Type B pancreatic cell (in vitro differentiated cells): ENCODE measurements around the gene COCH. TPM values are rescaled to one million over a fixed set of nuclear protein-coding genes. Genes with fewer than 3 reads are reported as not detected.

Experiments
- DNase-seq: peaks from one replicate; pipeline ENCODE4 v3.0.0; 2021; ENCODE audit warnings: mixed read lengths; ENCODE audit not compliant: unreplicated experiment; ENCODE audit errors: extremely low spot score
- H3K27ac Mint-ChIP-seq: 2 replicates; pipeline ENCODE4 v1.8.0; 2021; ENCODE audit warnings: mild to moderate bottlenecking, mixed read lengths
- H3K27me3 Mint-ChIP-seq: 2 replicates; pipeline ENCODE4 v1.8.0; 2021; ENCODE audit warnings: mixed read lengths
- H3K36me3 Mint-ChIP-seq: 2 replicates; pipeline ENCODE4 v1.8.0; 2021; ENCODE audit warnings: mixed read lengths
- H3K4me1 Mint-ChIP-seq: one replicate; pipeline ENCODE4 v1.8.0; 2021; ENCODE audit warnings: mixed read lengths; ENCODE audit not compliant: unreplicated experiment
- H3K4me3 Mint-ChIP-seq: 2 replicates; pipeline ENCODE4 v1.8.0; 2021; ENCODE audit warnings: mild to moderate bottlenecking, mixed read lengths
- H3K9me3 Mint-ChIP-seq: 2 replicates; pipeline ENCODE4 v1.8.0; 2021; ENCODE audit warnings: mixed read lengths
- total RNA-seq: library from RNA; stranded (reverse); gene quantifications from 2 replicates; pipeline ENCODE4 v1.2.1, GENCODE V29; 2021; ENCODE audit warnings: low replicate concordance
- TF ChIP-seq, protein P1 (sequence below): fragments of 200-600 bp; sonication (generic); conservative IDR thresholded peaks from 2 replicates; pipeline ENCODE4 v1.5.0; 2021; ENCODE audit warnings: antibody characterized with exemption, mild to moderate bottlenecking

Gene COCH
- total RNA-seq, 1 donor from 2014 or later: 5.9 TPM

DNA sequence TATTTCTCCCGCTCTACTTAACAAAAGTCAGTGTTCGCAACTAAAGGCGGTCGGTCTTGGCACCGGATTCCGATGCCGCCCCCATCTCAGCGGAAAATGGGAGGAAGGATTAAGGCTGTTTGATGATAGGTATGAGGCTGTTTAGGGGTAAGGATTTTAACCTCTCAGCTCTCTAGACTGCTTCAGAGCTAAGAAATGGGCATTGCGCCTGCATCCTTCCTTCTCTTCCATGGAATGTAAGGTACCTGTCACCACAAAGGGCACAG is 1.4 kb downstream of the COCH start:
- Mint-ChIP-seq H3K27ac (no peak overlapping the region), H3K9me3 (no peaks in the 10 kb centered on the region), H3K36me3 (no peaks in the 10 kb centered on the region), H3K4me3 (peak overlapping the region; percentile 87), H3K4me1 (peaks cover 9% of the 10 kb centered on the region), H3K27me3 (peaks cover 55% of the 10 kb centered on the region)
- TF ChIP-seq, protein P1, sequence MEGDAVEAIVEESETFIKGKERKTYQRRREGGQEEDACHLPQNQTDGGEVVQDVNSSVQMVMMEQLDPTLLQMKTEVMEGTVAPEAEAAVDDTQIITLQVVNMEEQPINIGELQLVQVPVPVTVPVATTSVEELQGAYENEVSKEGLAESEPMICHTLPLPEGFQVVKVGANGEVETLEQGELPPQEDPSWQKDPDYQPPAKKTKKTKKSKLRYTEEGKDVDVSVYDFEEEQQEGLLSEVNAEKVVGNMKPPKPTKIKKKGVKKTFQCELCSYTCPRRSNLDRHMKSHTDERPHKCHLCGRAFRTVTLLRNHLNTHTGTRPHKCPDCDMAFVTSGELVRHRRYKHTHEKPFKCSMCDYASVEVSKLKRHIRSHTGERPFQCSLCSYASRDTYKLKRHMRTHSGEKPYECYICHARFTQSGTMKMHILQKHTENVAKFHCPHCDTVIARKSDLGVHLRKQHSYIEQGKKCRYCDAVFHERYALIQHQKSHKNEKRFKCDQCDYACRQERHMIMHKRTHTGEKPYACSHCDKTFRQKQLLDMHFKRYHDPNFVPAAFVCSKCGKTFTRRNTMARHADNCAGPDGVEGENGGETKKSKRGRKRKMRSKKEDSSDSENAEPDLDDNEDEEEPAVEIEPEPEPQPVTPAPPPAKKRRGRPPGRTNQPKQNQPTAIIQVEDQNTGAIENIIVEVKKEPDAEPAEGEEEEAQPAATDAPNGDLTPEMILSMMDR: no peak
- no peak for DNase-seq

DNA sequence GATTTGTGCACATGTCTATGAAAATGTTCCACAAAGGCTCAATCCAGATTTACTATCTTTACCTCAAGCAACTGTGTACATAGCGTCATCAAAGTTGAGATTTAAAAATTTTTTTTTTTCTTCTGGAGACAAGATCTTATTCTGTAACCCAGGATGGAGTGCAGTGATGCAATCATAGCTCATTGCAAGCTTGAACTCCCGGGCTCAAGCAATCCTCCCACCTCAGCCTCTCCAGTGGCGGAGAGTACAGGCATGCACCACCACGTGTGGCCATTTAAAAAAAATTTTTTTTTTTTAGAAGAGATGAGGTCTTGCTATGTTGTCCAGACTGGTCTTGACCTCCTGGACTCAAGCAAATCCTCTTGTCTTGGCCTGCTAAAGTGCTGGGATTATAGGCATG is 2.3 kb downstream of the COCH start:
- Mint-ChIP-seq H3K4me3 (no peak overlapping the region), H3K9me3 (no peaks in the 10 kb centered on the region), H3K36me3 (no peaks in the 10 kb centered on the region), H3K4me1 (peaks cover 9% of the 10 kb centered on the region), H3K27me3 (peaks cover 51% of the 10 kb centered on the region), H3K27ac (no peak overlapping the region)
- no peak for DNase-seq
- TF ChIP-seq, protein P1: no peak

DNA sequence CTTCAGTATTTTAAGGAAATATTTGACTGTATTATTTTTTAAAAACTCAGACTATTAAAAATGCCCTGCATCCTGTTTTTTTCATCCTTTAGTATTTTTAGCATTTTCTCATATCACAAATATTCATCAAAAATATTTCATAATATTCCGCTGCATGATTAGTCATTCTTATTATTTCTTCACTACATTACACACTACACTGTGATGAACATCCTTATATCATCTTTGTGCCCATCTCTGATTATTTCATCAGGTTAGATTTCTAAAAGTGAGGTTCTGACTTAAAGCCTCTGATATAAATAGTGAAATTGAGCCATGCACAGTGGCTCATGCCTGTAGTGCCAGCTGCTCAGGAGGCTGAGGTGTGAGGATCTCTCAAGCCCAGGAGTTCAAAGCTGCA is 8.1 kb downstream of the COCH start:
- no peak overlapping the region for H3K27ac Mint-ChIP-seq

DNA sequence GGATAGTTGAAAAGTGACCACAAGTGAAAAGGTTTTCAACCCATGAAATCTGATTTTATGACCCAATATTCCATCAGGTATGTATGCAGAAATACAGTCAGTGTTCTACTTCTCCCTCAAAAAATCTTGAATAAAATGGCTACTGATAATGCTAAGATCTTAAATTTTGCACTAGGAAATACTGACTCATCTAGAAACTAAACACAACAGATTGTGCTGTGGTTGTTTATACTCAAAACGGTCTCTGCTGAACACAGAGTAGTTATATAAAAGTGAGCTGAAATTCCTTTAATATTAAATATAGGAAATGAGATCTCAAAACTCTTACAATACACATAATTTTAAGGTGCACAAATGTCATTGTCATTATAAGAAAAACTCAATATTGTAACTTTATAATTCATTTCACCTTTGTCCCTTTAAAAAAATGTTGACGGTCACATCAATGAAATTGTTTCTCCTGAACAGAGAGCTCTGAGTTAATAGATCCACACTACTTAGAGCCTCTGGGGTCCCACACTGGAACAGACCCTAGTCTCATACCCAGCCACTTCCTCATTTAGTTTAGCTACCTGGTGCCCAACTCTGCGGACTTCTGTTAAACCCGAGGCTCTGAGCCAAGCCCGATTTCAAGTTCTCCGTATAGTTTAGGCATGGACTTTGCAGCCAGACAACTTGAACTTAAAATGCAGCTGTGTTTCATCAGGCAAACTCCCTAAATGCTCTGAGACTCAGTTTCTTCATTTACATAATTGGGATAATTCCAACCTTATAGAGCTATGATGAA is 9.3 kb downstream of the COCH start:
- H3K36me3 Mint-ChIP-seq: peaks cover 4% of the 10 kb centered on the region
- no peak for DNase-seq
- H3K9me3 Mint-ChIP-seq: no peaks in the 10 kb centered on the region
- TF ChIP-seq, protein P1: no peak
- H3K27me3 Mint-ChIP-seq: no peaks in the 10 kb centered on the region
- no peaks in the 10 kb centered on the region for H3K4me1 Mint-ChIP-seq
- H3K4me3 Mint-ChIP-seq: no peak overlapping the region
- H3K27ac Mint-ChIP-seq: no peak overlapping the region

More for the DNA sequence above, 8.1 kb downstream of the COCH start:
- no peaks in the 10 kb centered on the region for H3K9me3 Mint-ChIP-seq
- TF ChIP-seq, protein P1: no peak
- no peak overlapping the region for H3K4me3 Mint-ChIP-seq
- peaks cover 6% of the 10 kb centered on the region for H3K27me3 Mint-ChIP-seq
- peaks cover 4% of the 10 kb centered on the region for H3K36me3 Mint-ChIP-seq
- DNase-seq: no peak
- H3K4me1 Mint-ChIP-seq: no peaks in the 10 kb centered on the region

DNA sequence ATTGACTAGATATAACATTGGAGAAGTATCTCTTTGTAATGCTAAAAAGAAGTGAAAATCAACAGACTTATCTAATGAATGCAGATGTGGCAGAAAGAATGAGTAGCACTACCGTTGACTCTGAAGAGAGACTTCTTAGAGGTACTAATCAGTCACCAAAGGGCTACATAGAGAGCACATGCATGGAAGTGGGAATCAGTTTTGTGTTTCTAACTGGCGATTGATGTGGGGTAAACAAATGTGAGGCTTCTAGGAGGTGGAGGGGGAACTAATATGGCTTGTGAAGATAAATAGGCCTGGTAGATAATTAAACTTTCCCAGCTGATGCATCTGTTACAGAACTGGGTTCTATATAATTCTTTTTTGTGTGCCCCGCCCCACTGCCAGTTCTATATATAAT is 10.5 kb downstream of the COCH start:
- Mint-ChIP-seq H3K27me3 (no peaks in the 10 kb centered on the region), H3K27ac (no peak overlapping the region), H3K4me1 (no peaks in the 10 kb centered on the region), H3K4me3 (no peak overlapping the region), H3K9me3 (no peaks in the 10 kb centered on the region), H3K36me3 (peaks cover 9% of the 10 kb centered on the region)
- no peak for DNase-seq
- TF ChIP-seq, protein P1: no peak
